HG03457 (cell line): ENCODE results near the gene CTRB1.

Experiments used
- ATAC-seq: cut with Tn5 transposase; IDR thresholded peaks from one replicate; pipeline ENCODE4 v1.9.1; 2021; ENCODE audit warnings: moderate number of reproducible peaks; ENCODE audit not compliant: unreplicated experiment

CTRB1 gene

DNA sequence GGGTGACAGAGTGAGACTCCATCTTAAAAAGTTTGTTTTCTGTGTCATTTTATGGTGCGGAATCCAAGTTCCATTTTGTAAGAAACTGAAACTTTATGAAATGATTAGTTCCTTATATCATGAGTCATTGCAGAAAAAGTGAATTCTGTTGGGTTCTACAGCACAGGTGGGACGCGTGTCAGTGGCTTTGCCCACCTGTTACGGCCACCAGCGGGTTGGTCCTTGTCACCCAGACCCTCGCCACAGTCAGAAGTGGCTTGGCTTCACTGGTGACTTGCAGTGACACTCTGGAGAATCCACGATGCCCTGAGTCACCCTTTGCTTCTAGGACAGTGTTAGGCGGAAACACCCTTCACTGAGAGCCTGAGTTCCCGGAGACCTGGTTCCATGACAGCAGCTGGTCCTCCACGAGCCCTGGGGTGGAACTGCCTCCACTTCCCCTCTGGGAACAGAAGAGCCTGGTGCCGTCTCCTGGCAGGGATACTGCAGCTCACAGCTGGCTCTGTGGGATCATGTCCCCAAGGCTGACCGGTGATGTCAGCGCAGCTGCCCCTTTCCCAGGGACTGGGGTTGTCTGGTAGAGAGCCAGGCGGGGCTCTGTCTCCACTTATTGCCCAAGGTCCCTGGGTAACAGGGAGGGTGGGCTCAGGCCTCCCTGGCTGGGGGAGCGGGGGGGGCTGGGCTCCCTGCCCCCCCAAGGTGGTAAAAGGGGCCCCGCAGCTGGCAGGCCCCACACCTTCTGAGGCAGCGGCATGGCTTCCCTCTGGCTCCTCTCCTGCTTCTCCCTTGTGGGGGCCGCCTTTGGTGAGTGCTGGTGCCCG is at the start of gene CTRB1:
TSS of gene CTRB1 (plus strand) at position 733 of the 821 bp plus-strand sequence. CDS start at position 753, 20 bp downstream.
- ATAC-seq, result no peak

DNA sequence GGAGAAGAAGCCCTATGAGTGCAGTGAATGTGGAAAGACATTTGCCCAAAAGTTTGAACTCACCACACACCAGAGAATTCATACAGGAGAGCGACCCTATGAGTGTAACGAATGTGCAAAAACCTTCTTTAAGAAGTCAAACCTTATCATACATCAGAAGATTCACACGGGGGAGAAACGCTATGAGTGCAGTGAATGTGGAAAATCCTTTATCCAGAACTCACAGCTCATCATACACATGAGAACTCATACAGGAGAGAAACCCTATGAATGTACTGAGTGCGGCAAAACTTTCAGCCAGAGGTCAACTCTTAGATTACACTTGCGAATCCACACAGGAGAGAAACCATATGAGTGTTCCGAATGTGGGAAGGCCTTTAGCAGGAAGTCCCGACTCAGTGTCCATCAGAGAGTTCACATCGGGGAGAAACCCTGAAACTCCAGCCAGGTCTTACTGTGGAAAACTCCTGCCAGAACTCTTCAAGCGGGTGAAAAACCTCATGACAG is 48.8 kb upstream of the CTRB1 start:
- no peak for ATAC-seq

DNA sequence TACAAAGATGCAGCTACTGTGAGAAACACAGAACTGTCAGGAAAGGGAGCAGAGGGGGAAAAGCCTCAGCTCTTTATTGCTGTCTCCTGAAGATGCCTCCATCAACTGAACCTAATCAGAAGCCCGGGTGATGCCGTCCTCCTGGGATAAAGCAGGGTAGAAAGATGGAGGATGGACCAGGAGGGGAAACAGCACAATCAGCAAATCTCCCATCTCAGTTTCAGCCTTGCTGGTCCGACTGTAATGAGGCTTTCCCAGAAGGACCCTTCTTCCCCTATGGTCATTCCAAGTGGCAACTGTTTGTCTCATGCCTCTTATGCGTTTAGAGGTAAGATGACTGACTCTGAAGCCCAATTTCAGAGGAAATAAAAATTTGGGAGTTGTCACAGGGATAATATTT is 46.2 kb upstream of the CTRB1 start:
- ATAC-seq, result no peak

DNA sequence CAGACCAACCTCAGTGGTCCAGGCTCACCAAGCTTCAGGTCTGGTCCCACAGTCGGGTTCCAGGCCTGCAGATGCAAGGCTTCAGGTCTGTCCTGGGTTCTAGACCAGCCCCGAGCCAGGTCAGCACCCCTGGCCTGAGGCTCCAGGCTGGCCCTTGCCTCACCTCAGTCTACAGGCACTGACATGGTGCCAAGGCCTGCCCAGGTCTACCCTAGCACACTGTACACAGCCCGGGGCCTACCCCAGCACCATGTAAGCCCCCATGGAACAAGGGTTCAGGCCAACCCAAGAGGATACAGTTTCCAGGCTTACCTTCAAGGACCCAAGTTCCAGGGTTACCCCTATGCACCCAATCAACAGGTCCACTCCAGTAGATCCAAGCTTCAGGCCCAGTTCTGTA is 43.7 kb upstream of the CTRB1 start:
- no peak for ATAC-seq

DNA sequence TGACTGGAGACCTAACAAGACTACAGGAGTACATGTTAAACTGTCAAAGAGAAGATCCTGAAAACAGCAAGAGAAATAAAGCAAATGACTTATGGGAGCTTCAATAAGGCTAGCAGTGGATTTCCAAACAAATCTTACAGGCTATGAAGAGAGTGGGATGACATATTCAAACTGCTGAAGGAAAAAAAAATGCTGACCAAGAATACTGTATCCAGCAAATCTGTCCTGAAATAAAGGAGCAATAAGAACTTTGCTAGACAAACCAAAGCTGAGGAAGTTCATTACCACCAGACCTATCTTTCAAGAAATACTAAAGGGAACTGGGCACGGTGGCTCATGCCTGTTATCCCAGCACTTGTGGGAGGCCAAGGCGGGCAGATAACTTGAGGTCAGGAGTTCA is 41.9 kb upstream of the CTRB1 start:
- no peak for ATAC-seq

DNA sequence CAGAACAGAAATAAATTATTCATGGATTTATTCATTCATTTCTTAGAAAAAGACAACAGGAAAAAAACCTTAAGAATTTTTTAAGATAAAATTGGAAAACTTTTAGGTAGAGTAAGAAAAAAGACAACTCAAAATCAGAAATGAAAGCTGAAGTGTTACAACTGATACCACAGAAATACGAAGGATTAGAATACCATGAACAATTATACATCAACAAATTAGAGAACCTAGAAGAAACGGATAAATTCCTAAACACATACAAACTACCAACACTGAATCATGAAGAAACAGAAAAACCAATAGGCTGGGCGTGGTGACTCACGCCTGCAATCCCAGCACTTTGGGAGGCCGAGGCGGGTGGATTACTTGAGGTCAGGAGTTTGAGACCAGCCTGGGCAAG is 39.6 kb upstream of the CTRB1 start:
- no peak for ATAC-seq

DNA sequence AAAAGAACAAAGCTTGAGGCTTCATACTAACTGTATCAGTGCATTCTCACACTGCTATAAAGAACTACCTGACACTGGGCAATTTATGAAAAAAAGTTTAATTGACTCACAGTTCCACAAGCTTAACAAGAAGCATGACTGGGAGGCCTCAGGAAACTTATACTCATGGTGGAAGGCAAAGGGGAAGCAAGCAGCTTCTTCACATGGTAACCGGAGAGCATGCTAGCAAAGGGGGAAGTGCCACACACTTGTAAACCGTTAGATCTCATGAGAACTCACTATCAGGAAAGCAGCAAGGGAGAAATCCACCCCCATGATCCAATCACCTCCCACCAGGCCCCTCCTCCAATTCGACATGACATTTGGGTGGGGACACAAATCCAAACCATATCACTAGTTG is 37.2 kb upstream of the CTRB1 start:
- no peak for ATAC-seq

DNA sequence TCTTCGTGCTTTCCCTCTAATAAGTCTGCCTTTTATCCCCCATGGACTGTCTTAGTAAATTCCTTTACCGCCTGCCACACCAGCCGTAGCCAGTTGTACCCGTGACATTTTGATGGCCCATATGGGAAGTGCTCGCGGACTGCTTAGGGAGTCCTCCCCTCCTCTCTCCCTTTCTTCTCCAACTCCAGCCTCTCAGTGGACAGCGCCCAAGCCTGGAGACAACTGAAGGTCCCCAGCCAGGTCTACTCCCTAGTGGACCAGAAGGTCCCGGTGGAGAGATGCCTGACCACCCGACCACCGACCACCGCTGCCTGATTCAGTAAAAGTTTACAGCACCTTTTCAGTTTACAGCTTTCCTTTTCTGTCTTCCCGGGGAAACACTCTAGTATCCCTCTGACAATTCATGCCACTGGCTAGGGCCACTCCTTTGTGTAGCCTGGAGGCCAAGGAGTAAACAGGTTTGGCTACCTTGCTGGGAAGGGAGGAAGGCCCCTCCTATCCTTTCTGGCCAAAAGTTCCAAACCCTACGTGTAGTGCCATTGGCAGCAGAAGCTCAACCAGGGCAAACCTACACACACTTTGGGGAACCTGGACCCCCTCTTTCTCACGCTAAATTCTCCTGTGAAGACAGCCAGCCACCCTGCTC is 29.8 kb upstream of the CTRB1 start:
- no peak for ATAC-seq

DNA sequence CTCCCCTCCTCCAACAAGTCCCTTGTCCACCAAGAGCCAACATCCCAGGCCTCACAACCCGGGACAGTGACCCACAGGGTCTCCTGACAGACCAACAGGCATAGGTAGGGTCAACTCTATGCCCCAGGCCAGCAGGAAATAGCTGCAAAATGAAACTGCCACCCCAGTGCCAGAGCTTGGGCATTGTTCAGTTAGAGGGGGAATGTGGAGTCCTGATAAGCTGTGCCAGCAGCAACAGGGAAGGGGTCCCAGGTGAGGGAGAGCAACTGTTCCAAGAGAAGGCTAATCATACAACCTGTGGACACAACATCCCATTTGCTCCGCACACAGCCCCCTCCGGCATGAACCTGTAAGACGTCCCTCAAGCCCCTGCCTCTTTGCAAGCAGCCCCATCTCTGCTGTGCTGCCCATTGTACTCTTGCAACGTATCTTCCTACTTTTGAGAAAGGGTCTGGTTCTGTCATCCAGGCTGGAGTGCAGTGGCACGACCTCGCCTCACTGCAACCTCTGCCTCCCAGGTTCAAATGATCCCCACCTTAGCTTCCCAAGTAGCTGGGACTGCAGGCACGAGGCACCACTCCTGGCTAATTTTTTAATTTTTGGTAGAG is 29.0 kb upstream of the CTRB1 start:
- no peak for ATAC-seq

DNA sequence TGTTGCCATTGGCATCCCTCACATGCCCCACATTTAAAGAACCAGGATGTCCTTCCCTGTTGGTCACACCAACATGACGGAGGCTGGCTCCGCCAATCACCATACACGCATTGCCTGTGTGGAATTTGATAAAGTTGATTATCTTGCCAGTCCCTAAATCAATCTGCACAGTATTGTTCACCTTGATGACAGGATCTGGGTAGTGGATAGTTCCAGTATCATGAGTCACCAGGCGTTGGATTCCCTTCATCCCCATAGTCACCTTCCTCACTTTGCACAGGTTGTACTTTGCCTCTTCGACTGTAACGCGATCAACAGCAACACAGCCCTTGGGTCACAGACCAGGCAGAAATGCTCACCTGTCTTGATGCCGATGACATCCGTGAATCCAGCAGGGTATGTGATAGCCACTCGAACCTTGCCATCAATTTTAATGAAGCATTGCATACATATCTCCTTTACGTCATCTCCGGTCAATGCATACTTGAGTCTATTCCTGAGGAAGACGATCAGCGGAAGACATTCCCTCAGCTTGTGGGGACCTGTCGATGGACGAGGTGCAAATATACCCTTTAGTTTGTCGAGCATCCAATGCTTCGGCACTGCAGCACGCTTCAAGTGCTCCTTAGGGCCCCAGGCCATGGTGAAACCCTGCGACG is 26.1 kb upstream of the CTRB1 start:
- ATAC-seq, result no peak

DNA sequence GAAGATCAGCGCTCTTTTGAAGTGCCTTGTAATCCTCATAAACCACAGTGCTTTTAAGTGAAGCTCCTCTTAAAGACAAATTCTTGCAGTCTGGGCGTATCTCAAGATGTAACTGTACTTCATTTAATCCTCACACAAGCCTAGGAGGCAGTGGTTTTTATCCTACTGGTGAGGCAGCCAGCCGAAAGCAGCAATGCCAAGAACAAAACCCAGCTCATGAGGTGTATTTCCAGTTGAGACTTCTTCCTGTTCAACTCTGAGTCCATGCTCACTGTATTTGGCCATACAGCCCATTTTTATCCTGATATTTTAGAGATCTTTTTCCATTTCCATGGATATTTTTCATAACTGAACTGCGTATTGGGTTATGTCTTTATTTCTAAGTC is 25.5 kb upstream of the CTRB1 start:
- no peak for ATAC-seq

DNA sequence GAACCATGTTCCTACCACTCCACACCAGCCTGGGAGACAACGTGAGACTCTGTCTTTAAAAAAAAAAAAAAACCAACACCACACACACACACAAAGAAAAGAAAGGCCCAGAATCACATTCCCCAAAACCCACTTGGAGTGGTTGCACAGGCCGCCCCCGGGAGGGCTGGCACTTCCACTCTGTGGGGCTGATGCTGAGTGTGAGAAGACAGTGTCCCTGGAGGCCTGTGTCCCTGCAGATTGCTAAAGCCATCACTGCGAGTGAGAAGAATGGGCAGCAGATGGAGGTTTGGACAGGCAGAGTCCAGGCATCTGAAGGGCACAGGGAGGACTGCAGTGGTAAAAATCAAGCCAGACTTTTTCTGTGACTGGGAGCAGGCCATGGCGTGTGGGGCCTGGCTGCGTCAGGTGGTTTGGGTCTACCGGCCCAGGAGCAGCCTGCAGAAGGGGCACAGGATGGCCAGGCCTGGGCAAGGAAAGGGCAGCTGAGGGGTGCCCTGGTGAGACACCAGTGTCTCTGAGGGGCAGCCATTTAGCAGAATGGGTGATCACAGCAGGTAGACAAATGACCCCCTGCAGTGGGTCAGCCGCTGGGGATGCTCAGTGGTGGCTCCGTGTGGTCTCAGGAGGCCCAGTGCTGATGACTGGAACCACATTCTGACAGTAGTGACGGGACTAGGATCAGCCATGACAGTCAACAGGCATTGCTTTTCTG is 24.9 kb upstream of the CTRB1 start:
- no peak for ATAC-seq

DNA sequence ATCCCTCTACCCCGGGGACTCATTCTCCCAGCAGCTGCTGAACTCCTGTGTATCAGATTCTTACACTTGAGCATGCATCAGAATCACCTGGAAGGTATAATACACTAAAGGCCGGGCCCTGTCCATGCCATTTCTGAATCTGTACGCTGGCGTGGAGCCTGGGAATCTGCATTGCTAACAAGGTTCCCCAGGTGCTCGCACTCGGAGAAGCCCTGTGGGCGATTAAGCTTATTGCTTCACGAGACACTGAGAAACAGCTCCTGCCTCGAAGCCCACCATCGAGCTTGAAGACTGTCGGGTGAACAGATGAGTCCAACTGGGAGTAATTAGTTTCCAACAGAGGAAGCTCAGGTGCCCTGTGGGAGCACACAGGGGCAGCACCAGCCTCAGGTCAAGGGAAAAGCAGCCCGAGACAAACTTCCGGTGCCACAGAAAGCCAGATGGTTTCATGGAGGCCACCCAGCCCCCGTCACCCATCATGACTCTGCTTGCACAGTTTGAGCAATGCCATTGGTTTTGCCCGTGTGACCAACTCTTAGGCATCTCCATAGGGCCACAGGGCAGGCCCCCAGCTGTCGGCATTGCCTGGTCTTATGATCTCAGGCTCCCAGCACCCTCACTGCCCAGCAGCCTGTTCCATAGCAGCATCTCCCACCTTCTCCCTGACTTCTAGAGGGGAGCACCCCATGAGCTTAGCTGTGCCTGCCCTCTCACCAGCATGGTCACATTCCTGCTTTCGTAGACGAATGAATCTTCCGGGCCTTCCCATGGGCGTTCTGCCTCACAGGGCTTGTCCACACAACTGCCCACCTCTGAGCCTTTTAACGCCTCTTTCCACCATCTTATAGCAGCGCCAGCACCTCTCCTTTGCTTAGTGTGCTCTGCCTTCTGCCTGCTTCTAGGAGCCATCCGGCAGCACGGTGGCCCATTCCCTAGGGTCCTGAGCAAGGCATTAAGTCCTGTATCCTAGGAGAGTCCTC is 22.7 kb upstream of the CTRB1 start:
- ATAC-seq, result no peak

DNA sequence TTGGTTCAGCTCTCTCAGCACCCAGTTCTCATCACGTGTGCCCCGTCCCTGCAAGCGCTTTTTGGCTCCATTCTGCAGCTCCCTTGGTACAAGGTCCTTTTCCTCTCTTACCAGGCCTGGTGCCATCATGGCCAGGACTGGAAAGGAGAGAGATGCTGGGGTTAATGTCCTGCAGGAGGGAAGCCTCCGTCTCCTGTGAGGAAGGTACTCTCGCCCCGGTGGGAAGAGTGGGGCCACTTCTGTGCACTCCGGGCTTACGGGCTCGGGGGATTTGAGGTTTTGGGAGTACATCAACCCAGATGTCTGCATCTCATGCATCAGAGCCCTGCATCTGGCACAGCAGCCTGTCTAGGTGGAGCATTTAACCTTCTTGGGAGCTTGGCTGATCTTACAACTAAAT is 22.0 kb upstream of the CTRB1 start:
- no peak for ATAC-seq

DNA sequence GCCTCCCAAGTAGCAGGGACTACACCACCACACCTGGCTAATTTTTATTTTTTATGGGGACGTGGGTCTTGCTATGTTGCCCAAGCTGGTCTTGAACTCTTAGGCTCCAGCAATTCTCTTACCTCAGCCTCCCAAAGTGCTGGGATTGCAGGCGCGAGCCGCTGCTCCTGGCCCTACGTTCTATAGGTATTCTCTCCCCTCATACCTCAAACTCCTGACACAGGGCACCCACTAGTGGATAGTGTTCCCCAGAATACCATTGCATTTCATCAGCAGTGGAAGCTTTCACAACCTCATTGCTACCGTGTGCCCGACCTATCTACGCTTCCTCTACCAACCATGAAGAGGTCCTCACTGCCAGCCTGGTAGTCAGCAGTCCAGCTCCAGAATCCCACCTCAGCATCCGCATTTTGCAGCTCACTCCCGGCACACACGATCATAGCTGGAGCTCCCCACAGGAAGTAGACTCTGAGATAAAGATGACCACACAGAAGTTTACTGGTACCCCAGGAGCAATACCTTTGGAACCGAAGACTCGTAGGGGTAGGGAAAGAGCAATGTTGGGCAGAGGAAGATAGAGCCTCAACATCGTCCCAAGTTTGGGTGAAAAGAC is 21.2 kb upstream of the CTRB1 start:
- ATAC-seq, result no peak

DNA sequence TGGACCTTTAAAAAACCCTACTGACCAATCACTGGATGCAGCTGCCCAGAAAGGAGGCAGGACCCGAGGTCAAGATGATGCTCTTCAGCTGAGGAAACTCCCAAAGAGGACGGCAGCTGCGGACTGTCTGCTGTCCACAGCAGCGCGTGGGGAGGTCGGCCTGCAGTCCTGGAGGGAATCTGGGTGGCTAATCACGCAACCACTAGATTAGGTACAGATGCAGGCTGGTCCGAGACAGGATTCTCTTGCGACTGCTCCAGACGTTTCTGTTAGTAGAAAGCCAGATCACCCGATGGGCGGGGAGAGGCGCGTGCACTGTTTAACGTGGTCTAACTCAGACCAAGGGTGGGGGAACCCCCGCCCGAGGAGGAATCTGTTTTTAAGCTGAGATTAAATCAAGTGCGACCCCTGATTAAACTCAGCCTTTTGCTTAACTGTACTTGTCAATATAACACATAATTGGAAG is 20.6 kb upstream of the CTRB1 start:
- no peak for ATAC-seq

DNA sequence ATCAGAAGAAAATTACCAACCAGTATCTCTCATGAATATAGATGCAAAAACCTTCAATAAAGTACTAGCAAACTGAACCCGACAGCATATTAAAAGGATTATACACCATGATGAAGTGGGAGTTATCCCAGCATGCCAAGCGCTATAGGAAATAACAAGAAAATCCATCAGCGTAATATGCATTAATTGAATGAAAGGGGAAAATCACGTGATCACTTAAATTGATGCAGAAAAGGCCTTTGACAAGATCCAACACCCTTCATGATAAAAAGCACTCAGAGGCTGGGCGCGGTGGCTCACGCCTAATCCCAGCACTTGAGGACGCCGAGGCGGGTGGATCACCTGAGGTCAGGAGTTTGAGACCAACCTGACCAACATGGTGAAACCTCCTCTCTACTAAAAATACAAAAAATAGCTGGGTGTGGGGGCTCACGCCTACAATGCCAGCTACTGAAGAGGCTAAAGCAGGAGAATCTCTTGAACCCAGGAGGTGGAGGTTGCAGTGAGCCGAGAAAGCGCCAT is 16.7 kb upstream of the CTRB1 start:
- ATAC-seq, result no peak

DNA sequence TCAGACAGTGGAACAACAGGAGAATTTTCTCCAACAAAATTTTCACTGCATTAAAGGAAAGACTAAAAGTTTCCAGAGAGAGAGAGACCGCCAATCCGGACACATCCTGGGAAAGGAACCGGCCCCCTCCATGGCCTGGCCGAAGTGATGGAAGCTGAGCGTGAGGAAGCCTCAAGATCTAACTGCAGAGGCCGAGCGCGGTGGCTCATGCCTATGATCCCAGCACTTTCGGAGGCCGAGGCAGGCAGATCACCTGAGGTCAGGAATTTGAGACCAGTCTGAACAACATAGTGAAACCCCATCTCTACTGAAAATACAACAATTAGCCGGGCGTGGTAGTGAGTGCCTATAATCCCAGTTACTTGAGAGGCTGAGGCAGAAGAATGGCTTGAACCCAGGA is 15.7 kb upstream of the CTRB1 start:
- no peak for ATAC-seq
